ENCODE results near the gene LCMT1.
A peak's percentile ranks its signal among the peaks of the same experiment; 100 is the strongest.

LCMT1 gene

DNA sequence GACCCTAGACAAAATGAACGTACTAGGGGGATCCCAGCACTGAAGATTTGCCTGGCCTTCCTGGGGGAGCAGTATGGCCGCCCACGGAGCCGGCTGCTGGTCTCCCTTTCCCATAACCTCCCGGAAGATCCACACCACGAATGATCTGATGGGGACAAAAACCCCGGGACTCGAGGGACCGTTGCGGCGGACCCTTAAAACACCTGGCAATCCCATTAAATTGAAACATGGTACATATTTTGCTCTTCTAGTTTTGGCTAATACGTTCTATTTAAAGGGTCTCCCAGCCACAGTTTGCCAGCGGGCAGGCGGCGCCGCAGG, 45.2 kb upstream of the LCMT1 start:
- Mint-ChIP-seq H3K4me1 (peaks cover 16% of the 10 kb centered on the region), H3K4me3 (peak overlapping the region; percentile 75), H3K27me3 (ENCODE audit: low read depth, poor library complexity) (peaks cover 21% of the 10 kb centered on the region), H3K36me3 (ENCODE audit: low read depth) (no peaks in the 10 kb centered on the region), H3K27ac (peak overlapping the region; percentile 29), H3K9me3 (no peaks in the 10 kb centered on the region)
- no peak for DNase-seq
- no peak for TF ChIP-seq CTCF (IDR thresholded peaks at IDR 0.05)

- no peak for TF ChIP-seq CTCF (IDR thresholded peaks at IDR 0.05)
- peaks cover 16% of the 10 kb centered on the region for H3K4me1 Mint-ChIP-seq
- H3K4me3 Mint-ChIP-seq, result peak overlapping the region; percentile 91
- no peaks in the 10 kb centered on the region for H3K9me3 Mint-ChIP-seq
- peak; percentile 92 for DNase-seq
- H3K27ac Mint-ChIP-seq, result peak overlapping the region; percentile 29
- peaks cover 27% of the 10 kb centered on the region for H3K27me3 Mint-ChIP-seq (ENCODE audit: low read depth, poor library complexity)
- H3K36me3 Mint-ChIP-seq (ENCODE audit: low read depth), result no peaks in the 10 kb centered on the region
These were observed 44.6 kb upstream of the LCMT1 start for GRCh38 chr16:25066747-25067631.

DNA sequence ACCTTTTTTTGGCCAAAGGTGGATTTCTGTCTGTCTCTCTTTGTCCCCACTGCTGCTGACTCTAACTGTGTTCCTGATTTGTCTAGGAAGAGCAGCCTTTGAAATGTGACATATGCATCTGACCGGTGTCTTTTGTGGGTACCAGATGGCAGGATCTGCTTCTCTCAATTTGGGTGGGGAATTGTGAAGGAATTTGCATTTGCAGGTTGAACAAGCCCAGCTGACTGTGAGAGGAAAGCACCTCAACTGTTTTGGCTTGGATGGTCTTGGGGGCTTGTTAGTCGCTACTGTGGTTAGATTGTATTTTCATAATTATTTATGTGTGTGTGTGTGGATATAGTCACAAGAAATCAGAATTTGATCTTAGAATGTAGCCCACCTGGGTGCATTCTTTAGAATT, 37.7 kb upstream of the LCMT1 start:
- H3K36me3 Mint-ChIP-seq (ENCODE audit: low read depth), result no peaks in the 10 kb centered on the region
- peaks cover 4% of the 10 kb centered on the region for H3K9me3 Mint-ChIP-seq
- no peak overlapping the region for H3K27ac Mint-ChIP-seq
- peaks cover 10% of the 10 kb centered on the region for H3K4me1 Mint-ChIP-seq
- H3K27me3 Mint-ChIP-seq (ENCODE audit: low read depth, poor library complexity), result peaks cover 19% of the 10 kb centered on the region
- no peak for DNase-seq
- H3K4me3 Mint-ChIP-seq, result no peak overlapping the region
- TF ChIP-seq CTCF (IDR thresholded peaks at IDR 0.05), result no peak

DNA sequence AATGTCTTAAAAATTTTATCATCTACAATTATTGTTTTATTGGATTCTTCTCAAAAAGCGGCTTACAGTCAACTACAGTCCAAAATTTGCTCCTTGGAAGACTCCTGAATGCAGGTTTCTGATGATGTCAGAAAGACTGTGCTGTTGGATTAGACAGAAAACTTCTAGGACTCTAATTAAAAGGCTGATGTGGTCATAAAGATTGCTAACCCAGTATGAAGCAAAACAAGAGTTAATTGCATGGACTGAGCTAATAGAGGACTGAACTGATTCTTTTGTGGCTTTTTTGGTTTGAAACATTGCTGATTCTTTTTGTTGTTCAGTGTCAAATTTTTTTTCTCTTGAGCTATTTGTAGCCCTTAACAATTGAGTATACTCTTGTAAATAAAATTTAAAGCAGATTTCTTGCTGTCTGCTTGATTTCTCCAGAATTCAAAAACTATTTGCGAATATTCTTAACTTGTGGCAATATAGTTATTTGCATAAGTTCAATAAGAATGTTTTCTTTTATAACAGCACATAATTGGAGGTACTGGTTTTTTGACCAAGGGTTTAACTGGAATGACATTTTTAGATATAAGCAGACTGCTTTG, 33.1 kb upstream of the LCMT1 start:
- Mint-ChIP-seq H3K27me3 (ENCODE audit: low read depth, poor library complexity) (peaks cover 3% of the 10 kb centered on the region), H3K4me1 (peaks cover 10% of the 10 kb centered on the region), H3K27ac (no peak overlapping the region), H3K9me3 (peaks cover 4% of the 10 kb centered on the region), H3K36me3 (ENCODE audit: low read depth) (no peaks in the 10 kb centered on the region), H3K4me3 (no peak overlapping the region)
- DNase-seq, result no peak
- TF ChIP-seq CTCF (IDR thresholded peaks at IDR 0.05), result no peak

GRCh38 chr16:25079637-25080378, 31.7 kb upstream of the LCMT1 start:
- peaks cover 3% of the 10 kb centered on the region for H3K27me3 Mint-ChIP-seq (ENCODE audit: low read depth, poor library complexity)
- H3K9me3 Mint-ChIP-seq, result peaks cover 4% of the 10 kb centered on the region
- DNase-seq, result no peak
- no peak for TF ChIP-seq CTCF (IDR thresholded peaks at IDR 0.05)
- no peaks in the 10 kb centered on the region for H3K36me3 Mint-ChIP-seq (ENCODE audit: low read depth)
- no peak overlapping the region for H3K4me3 Mint-ChIP-seq
- H3K4me1 Mint-ChIP-seq, result peaks cover 10% of the 10 kb centered on the region
- H3K27ac Mint-ChIP-seq, result no peak overlapping the region

All from nephron progenitor cell (in vitro differentiated cells).